Activated CD4-positive, alpha-beta T cell treated with anti-CD3 and anti-CD28 coated beads for 48 hours (primary cell): ENCODE data around the gene SYCN.
"Not testable (repeated sequence)": the region's sequence is repeated elsewhere in the genome, so short reads cannot be mapped to it uniquely, and the experiment has no call there.

Experiments used
- DNase-seq: peaks from one replicate; pipeline ENCODE4 v3.0.0-alpha.2; 2020

The SYCN gene, protein sequence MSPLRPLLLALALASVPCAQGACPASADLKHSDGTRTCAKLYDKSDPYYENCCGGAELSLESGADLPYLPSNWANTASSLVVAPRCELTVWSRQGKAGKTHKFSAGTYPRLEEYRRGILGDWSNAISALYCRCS

DNA sequence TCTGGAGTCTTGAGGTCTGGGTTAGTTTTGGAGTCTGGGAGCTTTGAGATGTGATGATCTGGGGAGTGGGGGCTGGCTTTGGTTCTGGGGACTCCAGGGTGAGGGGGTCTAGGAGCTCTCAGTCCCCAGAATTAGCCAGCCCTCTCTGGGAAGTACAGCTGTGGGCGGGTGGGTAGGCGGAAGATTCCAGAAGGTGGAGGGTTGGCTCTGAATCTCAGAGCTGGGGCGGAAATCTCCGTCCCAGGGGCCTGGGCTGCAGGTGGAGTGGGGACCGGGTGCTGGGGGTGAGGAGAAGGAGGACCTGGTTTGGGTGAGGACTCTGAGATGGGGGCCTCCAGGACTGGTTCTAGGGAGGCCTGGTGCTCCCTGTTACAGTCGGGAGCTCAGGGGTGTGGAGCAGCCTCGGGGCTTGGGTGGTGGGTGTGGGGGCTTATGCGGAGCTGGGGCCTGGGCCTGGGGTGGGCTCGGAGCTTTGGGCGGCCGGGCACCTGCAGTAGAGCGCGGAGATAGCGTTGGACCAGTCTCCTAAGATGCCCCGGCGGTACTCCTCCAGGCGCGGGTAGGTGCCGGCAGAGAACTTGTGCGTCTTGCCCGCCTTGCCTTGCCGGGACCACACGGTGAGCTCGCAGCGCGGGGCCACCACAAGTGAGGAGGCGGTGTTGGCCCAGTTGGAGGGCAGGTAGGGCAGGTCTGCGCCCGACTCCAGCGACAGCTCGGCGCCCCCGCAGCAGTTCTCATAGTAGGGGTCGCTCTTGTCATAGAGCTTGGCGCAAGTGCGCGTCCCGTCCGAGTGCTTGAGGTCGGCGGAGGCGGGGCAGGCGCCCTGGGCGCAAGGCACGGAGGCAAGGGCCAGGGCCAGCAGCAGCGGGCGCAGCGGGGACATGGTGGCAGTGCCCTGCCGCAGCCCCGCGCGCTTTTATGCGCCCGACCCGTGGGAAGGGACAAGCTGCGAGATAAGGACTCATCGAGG, at the start of gene SYCN:
SYCN (minus strand) TSS at position 892 of the 970 bp plus-strand sequence; CDS start at position 883, 9 bp downstream.
- no peak for DNase-seq

DNA sequence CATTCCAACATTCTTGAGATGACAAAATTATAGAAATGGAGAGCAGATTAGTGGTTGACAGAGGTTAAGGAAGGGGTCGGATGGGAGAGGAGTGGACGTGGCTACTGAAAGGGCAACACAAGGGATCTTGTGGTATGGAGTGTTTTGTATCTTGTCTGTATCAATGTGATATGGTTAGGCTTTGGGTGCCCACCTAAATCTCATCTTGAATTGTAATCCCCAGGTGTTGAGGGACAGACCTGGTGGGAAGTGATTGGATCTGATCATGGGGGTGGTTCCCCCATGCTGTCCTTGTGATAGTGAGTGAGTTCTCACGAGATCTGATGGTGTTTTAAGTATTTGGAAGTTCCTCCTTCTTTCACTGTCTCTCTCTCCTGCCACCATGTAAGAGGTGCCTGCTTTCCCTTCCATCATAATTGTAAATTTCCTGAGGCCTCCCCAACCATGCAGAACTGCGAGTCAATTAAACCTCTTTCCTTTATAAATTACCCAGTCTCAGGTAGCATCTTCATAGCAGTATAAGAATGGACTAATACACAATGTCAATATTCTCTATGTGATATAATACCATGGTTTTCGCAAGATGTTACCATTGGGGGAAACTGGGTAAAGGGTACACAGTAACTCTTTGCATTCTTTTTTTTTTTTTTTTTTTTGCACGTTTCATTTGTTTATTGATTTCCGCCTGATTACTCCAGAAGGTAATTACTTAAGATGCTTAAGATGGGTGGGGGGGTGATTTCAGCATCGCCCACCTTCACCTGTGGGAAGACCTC, 49.5 kb upstream of the SYCN start:
- DNase-seq: no peak

GRCh38 chr19:39252458-39252857, 48.4 kb upstream of the SYCN start:
- no peak for DNase-seq

GRCh38 chr19:39251846-39252245, 47.8 kb upstream of the SYCN start:
- DNase-seq: no peak

DNA sequence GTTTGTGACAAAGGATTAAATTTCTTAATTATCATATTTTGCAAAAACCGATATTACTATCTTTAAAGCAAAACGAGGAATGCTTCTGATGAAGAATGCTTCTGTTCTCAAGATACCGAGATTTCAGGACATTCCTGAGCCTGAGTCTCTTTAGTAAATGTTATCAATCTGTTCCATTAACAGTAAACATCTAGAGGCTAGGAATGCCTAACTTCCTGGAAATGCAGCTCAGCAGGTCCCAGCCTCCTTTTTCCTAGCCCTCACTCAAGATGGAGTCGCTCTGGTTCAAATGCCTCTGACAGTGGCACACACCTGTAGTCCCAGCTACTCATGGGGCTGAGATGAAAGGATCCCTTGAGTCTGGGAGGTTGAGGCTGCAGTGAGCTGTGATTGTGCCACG, 47.0 kb upstream of the SYCN start:
- DNase-seq: no peak

GRCh38 chr19:39248806-39249205, 44.7 kb upstream of the SYCN start, which contains the start of gene IFNL4:
IFNL4 (minus strand) TSS chr19:39248856.
- no peak for DNase-seq

- peak; percentile 15 for DNase-seq
These were observed 43.9 kb upstream of the SYCN start for GRCh38 chr19:39247701-39248664.

GRCh38 chr19:39246951-39247669, 43.0 kb upstream of the SYCN start:
- peak; percentile 67 for DNase-seq

- not testable (repeated sequence) for DNase-seq
These were observed 41.1 kb upstream of the SYCN start for GRCh38 chr19:39245166-39245565.

GRCh38 chr19:39244410-39245100, 40.5 kb upstream of the SYCN start, which contains the start of gene IFNL3:
IFNL3 (minus strand) TSS chr19:39245006; CDS start chr19:39244967, 39 bp downstream.
- not testable (repeated sequence) for DNase-seq

GRCh38 chr19:39243741-39244140, 39.7 kb upstream of the SYCN start:
- not testable (repeated sequence) for DNase-seq

GRCh38 chr19:39240421-39240820, 36.4 kb upstream of the SYCN start:
- no peak for DNase-seq

DNA sequence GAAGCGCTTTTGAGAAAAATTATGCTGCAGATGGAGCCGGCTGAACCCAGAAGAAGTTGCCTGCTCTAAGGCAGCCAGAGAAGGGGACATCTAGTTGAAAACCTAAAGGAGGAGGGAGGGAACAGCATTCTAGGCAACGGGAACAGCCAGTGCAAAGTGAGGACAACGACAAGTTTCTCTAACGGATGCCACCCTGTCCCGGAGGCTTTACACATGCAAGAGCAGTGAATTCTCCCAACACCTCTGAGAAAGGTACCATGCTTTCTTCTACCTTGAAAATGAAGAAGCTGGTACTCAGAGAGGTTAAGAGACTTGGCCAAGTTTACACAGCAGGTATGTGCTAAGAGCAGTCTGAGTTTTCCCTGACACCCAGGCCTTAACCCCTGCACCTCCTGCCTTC, 34.9 kb upstream of the SYCN start:
- no peak for DNase-seq

- DNase-seq: no peak
These were observed 34.1 kb upstream of the SYCN start for GRCh38 chr19:39238209-39238608.

GRCh38 chr19:39237200-39238184, 33.4 kb upstream of the SYCN start:
- DNase-seq: peak; percentile 64

GRCh38 chr19:39236527-39236926, 32.5 kb upstream of the SYCN start:
- peak; percentile 11 for DNase-seq

- no peak for DNase-seq
These were observed 28.6 kb upstream of the SYCN start for GRCh38 chr19:39232708-39233107.

GRCh38 chr19:39230096-39230764, 26.2 kb upstream of the SYCN start:
- no peak for DNase-seq

- DNase-seq: no peak
These were observed 20.8 kb upstream of the SYCN start for GRCh38 chr19:39224910-39225309.
